Subcutaneous preadipocyte (primary cell): ENCODE measurements around the gene BBS7. TPM values are rescaled to one million over a fixed set of nuclear protein-coding genes. Genes with fewer than 3 reads are reported as not detected.

Source experiments
- total RNA-seq: library from RNA; depleted of rRNA; stranded (reverse); fragments of >200 nt; gene quantifications from 2 replicates; pipeline ENCODE4 v1.2.3, GENCODE V29; 2012

BBS7 gene
- 16.9 and 23.5 TPM in 2 replicates for total RNA-seq

GRCh38 chr4:121869841-121870822 lies at the start of gene BBS7:
Gene BBS7 (minus strand): TSS chr4:121870474. CDS start chr4:121870313, 161 bp downstream.

GRCh38 chr4:121823505-121824170 lies 46.6 kb downstream of the BBS7 start, which contains the start of gene CCNA2:
Gene CCNA2 (minus strand): TSS chr4:121823883. CDS start chr4:121823628, 255 bp downstream.

GRCh38 chr4:121800961-121801714 lies 69.1 kb downstream of the BBS7 start, which contains the start of gene EXOSC9:
Gene EXOSC9 (plus strand): TSS chr4:121801323. CDS start chr4:121801425, 102 bp downstream.

Other genes with a start within 250 kb of the BBS7 start
- 649 and 872 TPM in 2 replicates for gene ANXA5, start 173.5 kb downstream of the BBS7 start, total RNA-seq
- gene SMIM43, start 105.3 kb downstream of the BBS7 start, total RNA-seq: under 0.01 and 0.20 TPM in 2 replicates
- gene EXOSC9, start 69.2 kb downstream of the BBS7 start, total RNA-seq: 32.7 and 40.5 TPM in 2 replicates
- 55.5 and 86.6 TPM in 2 replicates for gene CCNA2, start 46.6 kb downstream of the BBS7 start, total RNA-seq
- under 0.01 TPM in 1 of 2 replicates, not detected in the other for gene TRPC3, start 81.6 kb upstream of the BBS7 start, total RNA-seq